Measurements from ENCODE around the gene SPECC1.
"Not testable (repeated sequence)": the region's sequence is repeated elsewhere in the genome, so short reads cannot be mapped to it uniquely, and the experiment has no call there.

SPECC1 gene

GRCh38 chr17:20009302-20010098, at the start of gene SPECC1:
SPECC1 (plus strand) TSS chr17:20009359; CDS start chr17:20096652, 87,293 bp downstream.
- no peak for DNase-seq (ENCODE audit: low read depth)

- DNase-seq (ENCODE audit: low read depth) = not testable (repeated sequence)
Observed at GRCh38 chr17:19962954-19963353, 46.2 kb upstream of the SPECC1 start.

GRCh38 chr17:19973156-19973555, 36.0 kb upstream of the SPECC1 start:
- DNase-seq (ENCODE audit: low read depth) = no peak

GRCh38 chr17:19975601-19976000, 33.6 kb upstream of the SPECC1 start:
- no peak for DNase-seq (ENCODE audit: low read depth)

GRCh38 chr17:19977293-19978208, 31.6 kb upstream of the SPECC1 start, which contains the start of gene AKAP10:
AKAP10 (minus strand) TSS chr17:19977828; CDS start chr17:19977679, 149 bp downstream.
- peak; percentile 14 for DNase-seq (ENCODE audit: low read depth)

GRCh38 chr17:19978209-19978802, 30.9 kb upstream of the SPECC1 start:
- no peak for DNase-seq (ENCODE audit: low read depth)

GRCh38 chr17:19978805-19979211, 30.4 kb upstream of the SPECC1 start:
- DNase-seq (ENCODE audit: low read depth) = no peak

GRCh38 chr17:19979917-19980770, 29.0 kb upstream of the SPECC1 start:
- no peak for DNase-seq (ENCODE audit: low read depth)

- no peak for DNase-seq (ENCODE audit: low read depth)
Observed at GRCh38 chr17:19986941-19987861, 22.0 kb upstream of the SPECC1 start.

GRCh38 chr17:19987897-19988296, 21.3 kb upstream of the SPECC1 start:
- no peak for DNase-seq (ENCODE audit: low read depth)

- no peak for DNase-seq (ENCODE audit: low read depth)
Observed at GRCh38 chr17:19991252-19991885, 17.8 kb upstream of the SPECC1 start.

GRCh38 chr17:19992803-19993713, 16.1 kb upstream of the SPECC1 start:
- peak; percentile 63 for DNase-seq (ENCODE audit: low read depth)

GRCh38 chr17:19996086-19996485, 13.1 kb upstream of the SPECC1 start:
- DNase-seq (ENCODE audit: low read depth) = no peak

GRCh38 chr17:19996502-19996901, 12.7 kb upstream of the SPECC1 start:
- no peak for DNase-seq (ENCODE audit: low read depth)

GRCh38 chr17:20008242-20009051, 712 bp upstream of the SPECC1 start:
- DNase-seq (ENCODE audit: low read depth) = no peak

- no peak for DNase-seq (ENCODE audit: low read depth)
Observed at GRCh38 chr17:20009052-20009301, 182 bp upstream of the SPECC1 start.

- DNase-seq (ENCODE audit: low read depth) = no peak
Observed at GRCh38 chr17:20010099-20010863, 1.1 kb downstream of the SPECC1 start.
